ENCODE measurements around the gene MPND.

GRCh38 chr19:4378886-4379285 is 35.5 kb downstream of the MPND start:
- TF ChIP-seq EZH2 (IDR thresholded peaks at IDR 0.05; ENCODE audit: borderline replicate concordance, low read length) (no peak), CTCF (IDR thresholded peaks at IDR 0.05; ENCODE audit: low read length) (no peak)

Measured in OCI-LY1 (cell line).